Stimulated activated CD8-positive, alpha-beta memory T cell treated with anti-CD3 and anti-CD28 coated beads, Interleukin-15, amount 100 ng/mL, for 48 hours (primary cell): ENCODE measurements around the gene GAK.
"Not testable (repeated sequence)": the region's sequence is repeated elsewhere in the genome, so short reads cannot be mapped to it uniquely, and the experiment has no call there.

Experiments used
- DNase-seq, 2 donors: peaks; one replicate each; pipeline ENCODE4 v3.0.0-alpha.2; 2020; ENCODE audit warnings: low read depth in 2 of 2

GAK gene

GRCh38 chr4:952881-953573, 20.9 kb upstream of the GAK start:
- no peak for DNase-seq

DNA sequence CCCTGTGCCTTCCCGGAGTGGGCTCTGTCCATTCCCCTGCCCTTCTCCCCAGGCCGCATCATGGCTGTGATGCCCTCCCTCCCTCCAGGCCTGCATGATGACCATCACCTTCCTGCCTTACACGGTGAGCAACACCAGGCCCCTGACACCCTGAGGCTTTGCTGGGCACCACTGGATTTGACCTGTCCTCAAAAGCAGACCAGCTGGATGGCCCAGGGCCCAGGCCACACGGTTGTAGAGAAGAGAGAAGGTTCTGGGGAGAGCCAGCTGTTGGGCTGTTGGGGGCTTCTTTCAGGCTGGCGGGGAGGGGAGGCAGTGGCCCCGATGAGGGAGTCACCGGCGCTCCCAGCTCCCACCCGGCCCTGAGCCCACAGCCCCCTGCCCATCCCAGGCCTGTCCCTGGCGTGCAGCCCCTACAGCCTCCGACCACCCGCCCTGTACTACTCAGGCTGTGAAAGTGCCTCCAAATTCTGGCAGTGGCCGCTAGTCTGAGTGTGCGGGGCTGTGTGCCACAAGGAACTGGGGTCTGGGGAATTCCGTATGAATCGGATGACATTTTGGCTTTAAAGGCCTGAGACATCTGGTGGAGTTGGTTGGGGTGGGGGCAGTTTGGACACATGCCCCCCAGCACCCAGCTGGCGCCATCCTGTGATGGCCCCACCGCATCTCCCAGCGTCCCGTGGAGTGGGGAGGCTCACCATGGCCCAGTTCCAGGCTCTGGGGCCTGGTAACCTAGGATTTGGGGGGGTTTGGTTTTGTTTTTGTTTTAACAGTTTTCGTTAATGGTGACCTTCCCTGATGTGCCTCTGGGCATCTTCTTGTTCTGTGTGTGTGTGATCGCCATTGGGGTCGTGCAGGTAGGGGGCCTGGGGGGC, 19.7 kb upstream of the GAK start:
- no peak for DNase-seq

GRCh38 chr4:951186-951585, 19.1 kb upstream of the GAK start:
- no peak for DNase-seq

- no peak for DNase-seq
These were observed 18.3 kb upstream of the GAK start for GRCh38 chr4:950136-951020.

- no peak for DNase-seq
These were observed 17.5 kb upstream of the GAK start for GRCh38 chr4:949656-950055.

GRCh38 chr4:948936-949300, 16.8 kb upstream of the GAK start:
- no peak for DNase-seq

DNA sequence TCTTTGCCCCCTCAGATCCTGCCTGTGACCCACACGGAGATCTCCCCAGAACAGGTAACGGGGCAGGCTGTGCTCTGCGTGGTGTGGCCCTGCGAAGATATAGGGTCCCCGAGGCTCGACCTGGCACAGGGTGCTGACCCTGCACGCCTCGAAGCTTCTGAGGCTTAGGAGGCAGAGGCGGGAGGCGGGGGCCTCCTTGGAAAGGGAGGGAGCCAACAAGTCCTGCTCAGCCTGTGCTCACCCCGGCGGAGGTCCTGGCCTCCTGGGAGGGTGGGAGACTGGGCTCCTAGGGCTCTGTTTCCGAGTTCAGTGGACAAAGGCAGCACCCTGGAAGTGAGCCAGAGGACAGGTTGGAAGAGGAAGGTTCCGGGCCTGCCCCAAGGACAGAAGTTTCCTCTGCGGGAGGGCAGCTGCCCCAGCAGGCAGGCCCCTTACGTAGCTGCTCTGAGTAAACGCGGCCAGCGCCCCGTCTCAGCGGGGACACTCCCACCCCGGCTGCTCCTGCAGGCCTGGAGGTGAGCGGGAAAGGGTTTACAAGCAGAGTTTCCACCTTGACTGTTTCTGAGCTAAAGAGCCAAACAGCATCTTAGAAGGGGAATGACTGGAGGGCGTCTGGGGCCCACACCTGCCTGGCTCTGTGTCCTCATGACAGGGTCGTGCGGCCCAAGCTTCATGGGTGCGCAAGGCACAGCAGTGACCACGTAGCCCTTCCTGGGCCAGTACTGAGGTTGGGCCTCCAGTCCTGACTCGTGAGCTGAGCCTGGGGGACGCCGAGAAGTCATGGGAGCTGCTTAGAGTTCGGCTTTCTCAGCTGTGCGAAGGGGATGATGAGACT, 16.2 kb upstream of the GAK start:
- no peak for DNase-seq

- no peak for DNase-seq
These were observed 15.4 kb upstream of the GAK start for GRCh38 chr4:947491-947971.

DNA sequence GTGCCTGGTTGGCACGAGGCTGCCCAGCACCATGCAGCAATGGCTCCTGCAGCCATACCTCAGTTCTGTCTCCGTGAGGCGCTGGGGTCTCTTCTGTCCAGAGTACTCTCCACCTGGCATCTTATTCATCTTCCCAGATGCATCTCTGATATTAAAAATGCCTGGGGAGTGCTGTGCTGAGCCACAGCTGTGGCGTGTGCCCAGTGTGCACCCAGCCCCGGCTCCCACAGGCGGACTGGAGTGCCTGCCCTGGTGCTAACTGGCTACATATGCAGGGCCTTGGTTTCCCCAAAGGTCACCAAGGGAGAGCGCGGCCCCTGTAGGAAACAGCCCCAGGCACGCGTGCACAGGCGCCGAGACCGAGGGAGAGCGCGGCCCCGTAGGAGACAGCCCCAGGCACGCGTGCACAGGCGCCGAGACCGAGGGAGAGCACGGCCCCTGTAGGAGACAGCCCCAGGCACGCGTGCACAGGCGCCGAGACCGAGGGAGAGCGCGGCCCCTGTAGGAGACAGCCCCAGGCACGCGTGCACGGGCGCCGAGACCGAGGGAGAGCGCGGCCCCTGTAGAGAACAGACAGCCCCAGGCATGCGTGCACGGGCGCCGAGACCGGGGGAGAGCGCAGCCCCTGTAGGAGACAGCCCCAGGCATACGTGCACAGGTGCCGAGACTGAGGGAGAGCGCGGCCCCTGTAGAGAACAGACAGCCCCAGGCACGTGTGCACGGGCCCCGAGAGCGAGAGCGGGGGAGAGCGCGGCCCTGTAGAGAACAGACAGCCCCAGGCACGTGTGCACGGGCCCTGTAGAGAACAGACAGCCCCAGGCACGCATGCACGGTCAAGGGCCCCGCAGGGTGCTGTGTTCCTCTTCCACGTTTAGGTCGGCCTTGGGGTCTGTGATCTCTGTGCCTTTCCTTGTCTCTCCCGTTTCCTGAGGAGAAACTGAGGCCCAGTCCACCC, 14.7 kb upstream of the GAK start:
- no peak for DNase-seq

- no peak for DNase-seq
These were observed 14.0 kb upstream of the GAK start for GRCh38 chr4:946103-946450.

DNA sequence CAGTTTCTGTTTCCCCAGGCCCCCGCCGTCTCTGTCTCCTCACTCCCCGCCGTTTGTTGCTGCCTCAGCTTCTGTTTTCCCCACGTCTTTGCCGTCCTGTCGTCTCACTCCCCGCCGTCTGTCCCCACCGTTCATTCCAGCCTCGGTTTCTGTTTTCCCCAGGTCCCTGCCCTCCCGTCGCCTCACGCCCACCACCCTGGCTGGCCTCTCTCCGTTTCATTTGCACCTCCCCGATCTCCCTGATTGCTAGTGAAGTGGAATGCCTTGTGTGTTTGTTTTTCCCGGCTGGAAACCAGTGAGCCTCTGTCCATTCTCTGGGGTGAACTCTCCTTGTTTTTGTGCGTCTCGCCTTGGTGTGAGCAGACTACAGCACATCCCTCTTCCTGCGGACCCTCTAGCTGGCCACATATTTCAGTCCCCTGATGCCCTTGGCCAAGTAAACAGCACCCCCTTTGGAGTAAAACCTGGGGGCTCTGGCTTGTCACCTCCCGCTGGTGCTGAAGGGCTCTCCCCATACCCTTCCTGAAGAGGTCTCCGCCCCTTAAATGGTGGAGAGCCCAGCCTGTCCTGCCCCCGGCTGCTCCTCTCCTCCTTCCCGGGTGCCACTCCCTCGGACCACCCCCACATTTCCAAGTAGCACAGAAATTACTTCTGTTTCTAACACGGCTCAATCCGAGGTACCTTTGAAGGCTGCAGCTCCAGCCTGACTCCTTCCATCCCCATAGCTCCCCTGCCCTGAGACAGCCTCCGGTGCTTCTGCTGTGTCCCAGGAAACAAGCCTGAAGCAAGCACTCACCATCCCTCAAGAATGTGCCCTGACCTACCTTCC, 13.4 kb upstream of the GAK start:
- no peak for DNase-seq

GRCh38 chr4:939508-939907, 7.4 kb upstream of the GAK start:
- DNase-seq, result not testable (repeated sequence)

DNA sequence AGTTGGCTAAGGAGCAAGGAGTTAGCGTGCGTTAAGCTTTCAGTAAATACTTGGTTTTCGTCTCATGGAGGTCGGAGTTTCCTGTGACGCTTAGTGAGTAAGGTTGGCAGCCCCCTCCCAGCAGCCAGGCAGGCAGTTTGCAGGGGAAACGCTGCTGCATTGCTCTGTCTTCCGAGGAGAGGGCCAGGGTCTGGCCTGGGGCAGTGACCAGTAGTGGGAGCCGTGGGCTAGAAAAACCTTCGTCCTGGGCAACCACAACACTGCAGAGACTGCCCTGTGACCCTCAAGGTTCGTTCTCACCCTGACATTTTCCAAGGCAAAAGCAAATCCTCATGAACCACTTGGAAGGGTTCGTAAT, 576 bp upstream of the GAK start:
- no peak for DNase-seq

DNA sequence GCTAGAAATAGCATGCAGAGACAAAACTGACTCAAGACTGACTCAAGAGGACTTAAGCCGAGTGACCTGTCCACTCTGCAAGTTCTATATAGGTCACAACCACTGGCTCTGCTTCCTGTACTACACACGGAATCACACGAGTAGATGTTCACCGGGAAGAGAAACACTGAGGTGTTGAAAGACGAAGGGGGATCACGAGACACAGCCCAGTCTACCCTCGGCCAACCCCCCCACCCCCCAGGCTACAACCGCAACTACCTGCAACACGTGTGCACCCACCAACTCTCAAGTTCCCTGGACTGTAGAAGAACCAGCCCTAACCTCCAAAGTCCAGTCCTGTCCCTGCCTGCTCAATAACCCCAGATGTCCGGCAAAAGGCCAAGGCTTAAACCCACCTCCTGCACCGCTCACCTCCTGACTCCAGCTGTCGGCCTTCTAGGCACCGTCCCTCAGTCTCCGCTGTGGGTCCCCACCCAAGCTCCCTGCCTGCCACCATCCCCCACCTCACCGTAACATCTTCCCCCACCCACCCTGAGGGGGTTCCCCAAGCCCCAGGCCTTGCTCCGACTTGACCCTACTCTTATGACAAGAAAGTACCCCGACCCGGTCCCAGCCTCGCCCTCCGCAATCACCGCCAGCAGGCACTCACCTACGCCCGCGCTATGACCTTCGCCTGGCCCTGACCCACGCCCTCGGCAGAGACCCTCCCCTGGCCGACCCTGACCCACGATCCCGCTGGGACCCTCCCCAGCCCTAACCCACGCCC, 739 bp downstream of the GAK start:
- DNase-seq, result no peak

GRCh38 chr4:930827-931193, 1.3 kb downstream of the GAK start:
- DNase-seq, result no peak

DNA sequence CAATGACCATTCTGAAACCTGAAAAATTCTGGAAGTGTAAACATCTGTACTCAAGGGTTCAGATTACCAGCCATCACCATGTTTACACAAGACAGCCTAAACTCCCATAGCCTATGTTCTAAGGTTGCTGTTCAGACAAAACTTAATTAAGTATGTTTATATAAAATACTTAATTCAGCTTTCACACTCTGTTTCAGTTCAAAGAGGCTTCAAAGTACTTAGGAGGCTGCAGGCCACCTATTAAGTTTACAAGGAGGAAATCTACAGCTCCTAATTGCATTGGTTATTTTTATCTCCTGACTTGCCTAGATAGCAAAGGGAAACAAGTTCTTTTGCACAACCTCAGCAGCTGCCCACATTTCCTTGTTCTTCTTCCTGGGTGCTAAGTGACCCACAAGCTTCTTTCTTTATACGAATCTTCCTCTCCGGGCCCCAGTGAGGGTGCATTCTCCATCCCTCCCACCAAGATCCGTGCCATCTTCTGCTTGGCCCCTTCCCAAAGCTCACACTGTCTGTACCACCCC, 2.0 kb downstream of the GAK start:
- DNase-seq, result no peak

GRCh38 chr4:929096-929765, 2.9 kb downstream of the GAK start:
- no peak for DNase-seq

DNA sequence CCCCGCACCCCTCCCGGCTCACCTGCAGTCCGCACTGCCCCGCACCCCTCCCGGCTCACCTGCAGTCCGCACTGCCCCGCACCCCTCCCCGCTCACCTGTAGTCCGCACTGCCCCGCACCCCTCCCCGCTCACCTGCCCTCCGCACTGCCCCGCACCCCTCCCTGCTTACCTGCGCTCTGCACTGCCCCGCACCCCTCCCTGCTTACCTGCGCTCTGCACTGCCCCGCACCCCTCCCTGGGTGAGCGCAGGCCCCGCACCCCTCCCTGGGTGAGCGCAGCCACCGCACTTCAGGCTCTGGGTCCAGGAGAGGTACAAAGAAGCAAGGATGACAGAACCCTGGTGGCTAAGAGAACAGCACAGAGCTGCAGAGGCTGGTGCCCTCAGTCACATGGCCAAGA, 4.5 kb downstream of the GAK start:
- DNase-seq, result not testable (repeated sequence)
